CD4-positive, alpha-beta T cell treated with Interleukin-17A for 4 hours (primary cell): Measurements from ENCODE around the gene OR5AU1.

Experiments used
- DNase-seq: peaks from one replicate; pipeline ENCODE4 v3.0.0-alpha.2; 2020; ENCODE audit warnings: mixed read lengths

The OR5AU1 gene

DNA sequence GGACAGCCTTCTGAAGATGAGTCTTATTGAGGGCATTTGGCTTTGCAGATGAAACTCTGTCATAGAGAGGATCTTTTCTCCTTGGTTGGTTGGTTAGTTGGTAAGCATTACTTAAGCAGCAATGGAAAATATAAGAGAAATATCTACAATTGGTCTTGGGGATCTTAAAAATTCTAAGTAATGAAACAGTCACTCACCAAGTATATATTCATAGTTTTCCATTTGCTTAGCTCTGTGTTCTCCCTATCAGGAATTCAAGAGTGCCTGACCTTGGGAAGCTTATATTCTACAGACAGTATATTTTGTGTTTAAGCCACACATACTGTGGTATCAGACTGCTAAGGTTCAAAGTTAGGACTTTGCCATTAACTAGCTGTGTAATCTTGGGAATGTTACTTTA, at the start of gene OR5AU1:
Gene OR5AU1, minus strand, starts transcription at position 101 of the 400 bp plus-strand sequence. CDS start 191 bp downstream, outside the sequence.
- no peak for DNase-seq

DNA sequence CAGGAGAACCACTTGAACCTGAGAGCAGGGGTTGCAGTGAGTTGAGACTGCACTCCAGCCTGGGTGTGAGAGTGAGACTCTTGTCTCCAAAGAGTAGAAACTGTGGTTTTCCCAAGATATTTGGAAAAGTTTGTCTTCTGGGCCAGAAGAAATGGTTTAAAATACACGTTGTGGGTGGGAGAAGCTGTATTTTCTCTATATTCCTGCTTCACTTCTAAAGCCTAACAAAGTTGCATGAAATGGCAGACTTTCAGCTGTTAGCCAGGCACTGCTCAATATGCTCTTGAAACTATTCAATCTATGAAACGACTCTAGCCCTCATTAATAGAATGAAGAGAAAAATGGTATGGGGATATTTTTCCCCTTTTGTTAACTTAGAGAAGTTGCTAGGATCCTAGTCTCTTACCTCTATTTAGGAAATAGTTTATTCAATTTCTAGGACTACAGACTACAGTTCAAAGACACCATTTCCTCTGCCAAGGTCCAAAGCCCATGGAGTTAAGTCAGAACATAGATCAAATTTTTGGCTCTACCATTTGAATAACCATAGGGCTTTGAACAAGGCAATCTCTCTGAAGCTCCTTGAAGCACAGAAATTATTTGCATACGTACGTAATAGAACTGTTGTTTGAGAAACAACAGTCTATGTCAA, 49.3 kb upstream of the OR5AU1 start:
- DNase-seq = no peak

DNA sequence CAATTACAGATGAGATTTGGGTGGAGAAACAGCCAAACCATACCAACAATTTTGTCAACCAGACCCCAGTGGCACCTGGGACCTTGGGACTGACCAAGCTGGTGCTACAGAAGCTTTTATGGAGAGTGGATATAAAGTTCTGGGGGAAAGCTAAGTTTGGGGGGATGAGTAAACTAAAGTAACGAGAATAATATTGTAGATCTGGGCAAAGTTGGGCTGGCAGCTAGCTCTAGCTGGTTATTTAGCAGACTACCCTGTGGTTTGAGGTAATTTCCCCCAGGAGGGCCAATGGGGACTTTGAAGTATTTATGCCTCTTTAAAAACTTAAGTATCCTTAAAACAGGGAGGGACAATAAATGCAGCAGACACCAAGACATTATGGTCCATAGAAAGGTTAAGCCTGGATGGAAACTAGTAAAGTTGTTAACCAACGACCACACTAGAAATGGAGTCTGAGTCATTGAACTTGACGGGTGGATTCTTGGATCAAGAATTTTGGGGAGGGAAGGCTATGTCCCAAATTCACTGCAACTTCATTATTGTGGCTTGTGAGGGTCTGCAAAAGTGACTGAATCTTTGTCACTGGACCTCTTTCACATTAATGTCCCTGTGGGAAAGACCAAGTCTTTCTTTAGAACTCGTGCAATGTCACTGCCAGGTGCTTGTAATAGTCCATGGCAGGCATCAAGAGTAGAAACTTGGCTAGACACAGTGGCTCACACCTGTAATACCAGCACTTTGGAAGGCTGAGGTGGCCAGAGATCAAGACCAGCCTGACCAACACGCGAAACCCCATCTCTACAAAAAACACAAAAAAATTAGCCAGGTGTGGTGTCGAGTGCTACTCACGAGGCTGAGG, 48.5 kb upstream of the OR5AU1 start:
- DNase-seq = no peak

DNA sequence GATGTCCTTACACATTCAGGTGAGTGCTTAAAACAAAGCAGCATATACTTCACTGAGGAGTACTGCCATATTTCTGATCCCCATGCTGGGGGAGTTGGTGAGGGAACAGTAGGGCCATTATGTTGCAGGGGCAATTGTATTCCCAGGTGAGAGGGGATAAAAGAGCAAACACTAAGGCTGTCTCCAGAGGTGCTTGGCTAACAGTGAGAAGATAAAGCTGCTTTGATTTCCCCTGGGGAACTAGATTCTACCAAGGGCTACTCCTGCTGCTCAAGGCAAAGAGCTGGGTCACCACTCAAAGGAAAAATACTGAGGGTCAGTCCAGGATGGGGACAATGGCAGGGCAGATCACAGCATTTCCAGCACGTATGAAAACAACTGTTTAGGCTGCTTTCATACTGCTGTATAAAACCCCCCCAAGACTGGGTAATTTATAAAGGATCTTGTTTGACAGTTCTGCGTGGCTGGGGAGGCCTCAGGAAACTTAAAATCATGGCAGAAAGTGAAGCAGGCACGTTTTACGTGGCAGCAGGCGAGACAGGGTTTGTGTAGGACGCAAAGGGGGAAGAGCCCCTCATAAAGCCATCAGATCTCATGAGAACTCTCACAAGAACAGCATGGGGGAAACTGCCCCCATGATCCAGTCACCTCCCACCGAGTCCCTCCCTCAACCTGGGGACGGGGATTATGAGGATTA, 47.8 kb upstream of the OR5AU1 start:
- DNase-seq = no peak

DNA sequence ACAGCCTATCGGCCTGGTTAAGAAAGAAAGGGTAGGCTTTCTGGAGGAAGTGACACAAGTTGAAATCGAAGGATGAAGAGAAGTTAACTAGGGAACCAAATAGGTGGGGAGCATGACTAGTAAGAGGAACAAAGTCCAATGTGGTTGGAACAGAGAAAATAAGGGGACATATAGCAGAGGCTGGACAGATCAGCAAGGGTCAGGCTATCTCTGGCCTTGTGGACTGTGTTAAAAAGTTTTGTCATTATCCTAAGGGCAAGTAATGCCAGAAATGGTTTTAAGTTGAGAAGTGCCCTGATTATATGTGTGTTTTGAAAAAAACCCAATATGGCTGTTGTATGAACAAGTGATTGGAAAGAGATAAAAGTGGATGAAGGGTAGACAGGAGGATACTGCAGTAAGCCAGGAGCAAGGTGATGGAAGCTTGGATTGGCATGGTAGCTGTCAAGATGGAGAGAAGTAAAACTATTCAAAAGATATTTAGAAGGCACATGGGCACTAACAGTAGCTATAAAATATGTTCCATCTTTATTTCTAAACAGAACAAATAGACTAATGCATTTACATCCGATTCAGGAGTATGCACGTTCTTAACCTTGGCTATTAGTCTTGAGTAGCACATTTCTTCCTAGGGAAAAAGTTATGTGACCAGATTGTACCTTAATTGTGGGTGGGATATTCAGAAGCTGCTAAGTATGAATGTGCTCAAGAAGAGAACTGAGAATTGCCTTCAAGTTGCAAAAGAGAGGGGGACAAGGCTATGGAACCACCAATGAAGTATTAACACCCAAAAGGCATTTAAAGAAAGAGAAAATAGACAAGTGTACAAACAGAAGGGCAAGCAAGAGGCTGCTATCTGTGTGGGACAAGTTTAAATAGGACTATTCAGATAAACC, 46.8 kb upstream of the OR5AU1 start:
- no peak for DNase-seq

DNA sequence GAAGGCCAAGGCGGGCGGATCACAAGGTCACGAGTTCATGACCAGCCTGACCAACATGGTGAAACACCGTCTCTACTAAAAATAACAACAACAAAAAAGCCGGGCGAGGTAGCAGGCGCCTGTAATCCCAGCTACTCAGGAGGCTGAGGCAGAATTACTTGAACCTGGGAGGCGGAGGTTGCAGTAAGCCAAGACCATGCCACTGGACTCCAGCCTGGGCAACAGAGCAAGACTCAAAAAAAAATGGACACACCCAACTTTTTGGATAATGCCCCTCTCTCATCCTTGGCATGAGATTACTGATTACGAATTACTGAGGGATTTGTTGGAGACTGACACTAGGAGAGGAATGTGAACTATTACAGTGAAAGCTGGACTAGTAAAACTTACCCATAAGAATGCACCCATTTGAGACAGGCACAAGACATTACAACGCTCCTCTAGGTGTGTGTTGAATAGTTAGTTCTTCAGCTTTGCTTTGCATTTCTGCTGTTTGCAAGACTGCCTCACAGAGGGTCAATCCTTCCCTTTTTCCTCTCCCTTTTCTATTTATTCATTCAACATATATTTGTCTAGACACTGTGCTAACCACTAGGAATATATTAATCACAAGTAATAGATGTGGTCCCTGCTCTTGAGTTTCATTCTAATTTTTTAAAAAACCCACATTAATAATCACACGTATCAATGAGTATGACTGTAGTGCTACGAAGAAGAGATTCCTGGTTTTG, 46.0 kb upstream of the OR5AU1 start:
- no peak for DNase-seq

DNA sequence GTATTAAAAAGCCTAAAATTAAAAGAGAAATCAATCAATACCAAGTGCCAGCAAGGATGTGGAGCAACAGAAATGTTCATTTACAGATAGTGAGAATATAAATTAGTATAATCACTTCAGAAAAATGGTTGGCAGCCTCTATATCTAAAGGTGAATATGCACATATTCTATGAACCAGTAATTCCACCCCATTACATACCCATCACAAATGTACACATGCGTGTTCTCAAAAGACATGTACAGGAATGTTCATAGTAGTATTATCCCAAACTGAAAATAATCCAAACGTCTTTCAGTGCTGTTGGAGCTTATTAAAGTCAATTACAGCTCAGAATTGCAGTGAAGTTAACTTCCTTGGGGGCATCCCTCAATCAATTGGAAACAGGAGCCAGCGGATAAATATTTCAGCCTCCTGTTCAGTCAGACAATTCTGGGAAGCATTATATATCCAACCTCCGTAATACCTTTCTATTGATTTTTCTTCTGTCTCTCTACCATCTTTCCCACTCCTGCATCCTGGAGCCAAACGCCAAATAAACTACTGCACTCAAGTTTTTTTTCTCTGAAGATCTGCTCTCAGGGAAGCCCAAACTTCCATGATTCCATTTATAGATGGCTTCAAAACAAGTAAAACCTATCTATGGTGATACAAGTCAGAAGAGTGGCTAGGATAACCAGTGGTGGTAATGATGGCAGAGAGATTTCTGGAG, 45.0 kb upstream of the OR5AU1 start:
- no peak for DNase-seq

DNA sequence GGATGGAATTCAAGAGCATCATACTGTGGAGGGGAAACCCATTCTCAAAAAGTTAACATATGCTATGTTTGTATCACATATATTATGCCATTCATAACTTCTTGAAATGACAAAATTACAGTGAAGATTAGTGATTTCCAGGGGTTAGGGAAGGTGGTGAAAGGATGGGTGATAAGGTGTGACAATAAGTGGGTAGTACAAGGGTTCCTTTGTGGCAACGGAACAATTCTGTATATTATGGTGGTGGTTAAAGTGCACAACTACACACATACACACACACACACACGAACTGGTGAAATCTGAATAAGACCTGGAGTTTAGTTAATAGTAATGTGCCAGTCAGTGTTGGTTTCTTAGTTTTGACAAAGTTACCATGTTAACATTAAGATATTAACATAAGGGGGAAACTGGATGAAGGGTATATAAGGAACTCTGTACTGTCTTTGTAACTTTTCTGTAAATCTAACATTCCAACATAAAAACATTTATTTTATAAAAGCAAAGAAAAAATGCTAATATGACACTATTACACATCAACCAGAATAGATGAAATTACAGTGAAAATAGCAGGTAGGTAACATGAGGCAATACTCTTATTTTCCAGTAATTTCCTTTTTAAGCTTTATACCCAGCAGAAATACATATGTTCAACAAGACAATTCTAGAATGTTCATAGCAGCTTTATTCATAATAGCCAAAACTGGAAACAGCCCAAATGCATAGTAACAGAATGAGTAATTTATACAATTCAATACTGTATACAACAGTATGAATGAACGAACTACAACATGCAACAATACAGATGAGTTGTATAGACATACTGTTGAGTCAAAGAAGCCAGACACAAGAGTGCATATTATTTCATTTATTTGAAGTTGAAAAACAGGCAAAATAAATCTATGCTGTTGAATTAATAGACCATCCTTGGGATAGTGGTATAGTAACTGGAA, 44.0 kb upstream of the OR5AU1 start:
- no peak for DNase-seq

DNA sequence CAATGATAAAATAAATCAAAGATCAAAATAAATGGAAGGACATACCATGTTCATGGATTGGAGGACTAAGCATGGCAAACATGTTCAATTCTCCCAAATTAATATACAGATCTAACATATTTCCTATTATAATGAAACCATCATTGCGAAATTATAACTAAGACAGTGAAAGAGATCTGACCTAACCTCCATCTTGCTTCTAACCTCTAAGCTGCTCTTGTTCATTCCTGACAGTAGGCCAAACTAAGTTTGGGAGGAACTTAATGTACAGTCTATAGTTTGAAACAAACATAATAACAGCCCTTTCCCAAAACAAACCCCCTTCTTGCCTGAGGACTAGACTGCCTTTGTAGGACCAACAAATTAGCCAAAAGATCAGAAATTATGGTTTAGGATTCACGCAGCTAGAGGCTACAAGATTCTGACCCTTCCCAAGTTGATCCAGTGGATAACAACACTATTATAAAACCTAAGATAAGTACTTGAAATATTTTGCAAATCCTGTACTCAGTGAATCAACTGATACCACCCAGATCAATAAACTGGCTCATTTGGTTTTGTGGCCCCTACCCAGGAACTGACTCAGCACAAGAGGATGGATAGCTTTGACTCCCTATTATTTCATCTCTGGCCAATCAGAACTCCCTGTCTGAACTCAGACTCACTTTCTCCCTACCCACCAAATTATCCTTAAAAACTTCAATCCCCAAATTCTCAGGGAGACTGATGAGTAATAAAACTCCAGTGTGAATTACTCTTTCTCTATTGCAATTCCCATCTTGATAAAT, 41.7 kb upstream of the OR5AU1 start:
- DNase-seq = no peak

DNA sequence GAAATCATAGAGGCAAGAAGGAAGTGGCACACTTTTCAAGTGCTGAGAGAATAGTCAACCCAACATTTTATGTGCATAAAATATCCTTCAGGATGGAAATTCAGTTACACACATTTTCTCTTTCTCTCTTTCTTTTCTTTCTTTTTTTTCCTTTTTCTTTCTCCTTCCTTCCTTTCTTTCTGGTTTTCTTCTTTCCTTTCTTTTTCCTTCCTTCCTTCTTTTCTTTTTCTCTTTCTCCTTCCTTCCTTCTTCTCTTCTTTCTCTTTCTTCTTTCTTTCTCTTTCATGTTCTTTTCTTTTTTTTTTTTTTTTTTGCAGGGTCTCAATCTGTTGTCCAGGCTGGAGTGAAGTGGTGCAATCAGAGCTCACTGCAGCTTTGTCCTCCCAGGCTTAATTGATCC, 38.7 kb upstream of the OR5AU1 start:
- no peak for DNase-seq

DNA sequence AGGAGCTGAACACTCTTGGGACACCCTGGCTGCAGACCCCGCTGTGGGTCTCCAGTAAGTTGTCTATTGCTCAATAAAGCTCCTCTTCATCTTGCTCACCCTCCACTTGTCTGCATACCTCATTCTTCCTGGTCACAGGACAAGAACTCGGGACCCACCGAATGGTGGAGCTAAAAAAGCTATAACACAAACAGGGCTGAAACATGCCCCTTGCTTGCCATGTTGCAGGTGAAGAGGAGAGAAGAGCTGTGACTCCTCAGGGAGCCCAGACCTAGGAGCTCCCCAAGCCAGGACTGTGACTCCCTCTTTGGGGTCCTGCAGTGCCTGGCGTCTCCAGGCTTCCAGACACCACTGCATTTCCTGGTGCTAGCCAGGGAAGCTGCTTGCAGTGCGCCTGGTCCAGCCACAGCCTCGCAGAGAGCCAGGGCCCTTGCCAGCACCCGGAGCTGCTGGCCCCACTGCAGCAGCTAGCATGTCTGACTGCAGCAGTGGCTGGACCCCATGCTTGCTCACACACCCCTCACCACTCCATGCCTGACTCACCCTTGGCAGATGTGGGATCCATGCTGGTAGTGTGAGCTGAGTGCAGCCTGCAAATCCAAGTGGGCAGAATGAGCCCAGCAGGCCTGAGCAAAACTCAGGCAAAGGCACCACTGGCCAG, 37.1 kb upstream of the OR5AU1 start:
- DNase-seq = no peak

DNA sequence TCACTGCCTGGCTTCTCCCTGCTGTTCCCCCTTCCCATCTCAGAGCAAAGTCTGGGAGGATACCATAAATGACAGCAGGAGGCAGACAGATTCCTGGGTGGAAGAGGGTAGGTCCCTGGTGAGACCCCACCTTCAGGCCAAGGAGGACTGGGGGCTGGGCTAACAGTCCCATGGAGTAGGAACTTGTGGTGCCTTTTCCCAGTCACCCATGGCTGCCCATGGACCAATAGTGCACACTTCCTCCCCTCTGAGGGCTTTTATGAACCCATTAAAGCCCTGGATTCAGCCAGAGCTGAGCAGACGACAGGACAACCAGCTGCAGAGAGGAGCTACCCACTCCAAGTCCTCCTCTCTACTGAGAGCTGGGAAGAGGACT, 36.6 kb upstream of the OR5AU1 start:
- DNase-seq = no peak

DNA sequence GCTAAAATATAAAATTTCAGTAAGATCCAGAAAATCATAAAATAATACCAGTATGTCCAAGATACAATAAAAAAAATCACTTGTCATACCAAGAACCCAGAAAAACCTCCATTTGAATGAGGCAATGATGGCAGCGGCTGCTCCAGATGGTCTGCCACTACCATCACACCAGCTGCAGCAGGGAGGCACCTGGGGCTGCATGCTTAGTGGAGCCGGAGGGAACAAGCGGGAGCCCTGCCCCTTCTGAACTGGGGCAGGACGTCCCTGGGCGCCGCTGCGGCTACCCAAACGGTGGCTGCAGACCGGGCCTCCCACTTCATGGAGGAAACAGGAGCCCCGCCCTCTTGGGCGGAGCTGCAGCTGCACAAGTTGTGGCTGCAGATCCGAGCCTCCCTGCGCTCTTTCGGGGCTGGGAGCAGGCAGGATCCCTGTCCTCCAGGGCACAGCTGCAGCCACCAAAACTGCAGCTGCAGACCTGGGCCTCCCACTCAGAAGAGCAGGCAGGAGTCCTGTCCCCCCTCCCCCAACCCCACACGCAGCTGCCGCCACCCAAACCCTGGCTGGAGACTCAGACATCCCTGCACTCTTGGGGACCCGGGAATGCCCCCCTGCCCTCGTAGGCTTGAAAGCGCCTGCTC, 36.1 kb upstream of the OR5AU1 start:
- DNase-seq = peak; percentile 88

DNA sequence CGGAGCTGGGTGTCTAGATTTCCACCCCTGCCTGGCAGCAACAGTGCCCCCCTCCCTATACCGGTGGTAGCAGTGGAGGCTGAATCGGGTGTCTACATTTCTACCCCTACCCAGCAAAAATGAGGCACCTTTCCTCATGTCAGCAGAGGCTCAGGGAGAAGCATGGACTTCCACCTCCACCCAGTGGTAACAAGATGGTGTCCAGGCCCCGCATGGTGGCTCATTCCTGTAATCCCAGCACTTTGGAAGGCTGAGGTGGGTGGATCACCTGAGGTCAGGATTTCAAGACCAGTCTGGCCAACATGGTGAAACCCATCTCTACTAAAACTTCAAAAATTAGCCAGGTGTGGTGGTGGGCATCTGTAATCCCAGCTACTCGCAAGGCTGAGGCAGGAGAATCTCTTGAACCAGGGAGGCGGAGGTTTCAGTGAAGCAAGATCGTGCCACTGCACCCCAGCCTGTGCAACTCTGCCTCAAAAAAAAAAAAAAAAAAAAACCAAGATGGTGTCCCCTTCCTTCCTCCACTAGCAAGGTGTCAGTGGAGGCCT, 35.5 kb upstream of the OR5AU1 start:
- no peak for DNase-seq

DNA sequence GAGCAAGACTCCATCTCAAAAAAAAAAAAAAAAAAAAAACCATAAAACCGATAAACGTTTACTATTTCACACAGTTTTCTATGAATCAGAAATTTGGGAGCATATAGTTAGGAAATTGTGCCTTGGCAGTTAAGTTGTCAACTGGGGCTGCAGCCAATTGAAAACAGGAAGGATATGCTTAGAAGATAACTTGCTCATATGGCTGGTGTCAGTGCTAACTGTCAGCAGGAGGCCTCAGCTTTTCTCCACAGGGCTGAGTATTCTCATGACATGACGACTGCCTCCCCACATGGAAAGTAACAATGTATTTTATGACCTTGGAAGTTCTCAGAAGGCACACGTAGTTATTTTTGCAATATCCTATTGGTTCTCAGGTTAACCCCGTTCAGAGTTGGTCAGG, 29.6 kb upstream of the OR5AU1 start:
- DNase-seq = no peak

DNA sequence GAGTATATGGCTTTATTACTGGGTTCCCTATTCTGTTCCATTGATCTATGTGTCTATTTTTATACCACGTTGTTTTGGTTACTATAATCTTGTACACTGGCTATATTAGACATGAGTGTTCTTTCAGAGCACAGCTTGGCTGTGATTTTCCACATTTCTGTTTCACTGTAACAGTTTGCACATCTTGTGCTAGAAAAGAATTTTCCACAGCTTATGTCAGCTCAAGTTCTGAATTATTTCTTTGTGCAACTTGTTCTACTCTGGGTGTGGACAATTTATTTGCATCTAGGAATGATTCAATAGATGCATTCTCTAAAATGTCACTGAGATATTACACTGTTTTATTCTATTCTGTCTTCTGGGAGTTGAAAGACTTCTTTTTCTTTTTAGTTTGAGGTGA, 28.4 kb upstream of the OR5AU1 start:
- DNase-seq = no peak

DNA sequence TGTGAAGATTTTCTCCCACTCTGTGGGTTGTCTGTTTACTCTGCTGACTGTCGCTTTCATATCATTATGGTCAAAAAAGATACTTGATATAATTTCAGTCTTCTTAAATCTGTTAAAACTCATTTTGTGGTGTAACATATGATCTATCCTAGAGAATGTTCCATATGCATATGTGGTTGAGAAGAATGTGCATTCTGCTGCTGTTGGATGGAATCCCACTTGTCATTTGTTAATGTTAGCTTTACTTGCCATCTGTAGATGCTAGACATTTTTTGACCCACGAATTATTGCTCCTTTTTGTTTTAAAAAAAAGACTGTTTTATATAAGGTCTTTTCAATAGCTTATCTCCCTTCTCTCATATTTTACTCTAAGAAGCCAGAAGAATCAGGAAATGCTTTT, 26.3 kb upstream of the OR5AU1 start:
- no peak for DNase-seq

DNA sequence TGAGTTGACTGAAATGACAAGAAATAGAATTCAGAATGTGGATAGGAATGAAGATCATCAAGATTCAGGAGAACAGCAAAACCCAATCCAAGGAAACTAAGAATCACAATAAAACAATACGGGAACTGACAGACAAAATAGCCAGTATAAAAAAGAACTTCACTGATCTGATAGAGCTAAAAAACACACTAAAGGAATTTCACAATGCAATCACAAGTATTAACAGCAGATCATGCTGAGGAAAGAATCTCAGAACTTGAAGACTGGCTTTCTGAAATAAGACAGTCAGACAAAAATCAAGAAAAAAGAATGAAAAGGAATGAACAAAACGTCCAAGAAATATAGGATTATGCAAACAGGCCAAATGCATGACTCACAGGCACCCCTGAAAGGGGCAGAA, 15.3 kb upstream of the OR5AU1 start:
- no peak for DNase-seq
